Measurements from ENCODE around the gene TNFSF13. TPM values are rescaled to one million over a fixed set of nuclear protein-coding genes. Genes with fewer than 3 reads are reported as not detected.
A peak's percentile ranks its signal among the peaks of the same experiment; 100 is the strongest.

Gene TNFSF13
- total RNA-seq, 1 experiment from 2014 or later = 19.7 TPM

DNA sequence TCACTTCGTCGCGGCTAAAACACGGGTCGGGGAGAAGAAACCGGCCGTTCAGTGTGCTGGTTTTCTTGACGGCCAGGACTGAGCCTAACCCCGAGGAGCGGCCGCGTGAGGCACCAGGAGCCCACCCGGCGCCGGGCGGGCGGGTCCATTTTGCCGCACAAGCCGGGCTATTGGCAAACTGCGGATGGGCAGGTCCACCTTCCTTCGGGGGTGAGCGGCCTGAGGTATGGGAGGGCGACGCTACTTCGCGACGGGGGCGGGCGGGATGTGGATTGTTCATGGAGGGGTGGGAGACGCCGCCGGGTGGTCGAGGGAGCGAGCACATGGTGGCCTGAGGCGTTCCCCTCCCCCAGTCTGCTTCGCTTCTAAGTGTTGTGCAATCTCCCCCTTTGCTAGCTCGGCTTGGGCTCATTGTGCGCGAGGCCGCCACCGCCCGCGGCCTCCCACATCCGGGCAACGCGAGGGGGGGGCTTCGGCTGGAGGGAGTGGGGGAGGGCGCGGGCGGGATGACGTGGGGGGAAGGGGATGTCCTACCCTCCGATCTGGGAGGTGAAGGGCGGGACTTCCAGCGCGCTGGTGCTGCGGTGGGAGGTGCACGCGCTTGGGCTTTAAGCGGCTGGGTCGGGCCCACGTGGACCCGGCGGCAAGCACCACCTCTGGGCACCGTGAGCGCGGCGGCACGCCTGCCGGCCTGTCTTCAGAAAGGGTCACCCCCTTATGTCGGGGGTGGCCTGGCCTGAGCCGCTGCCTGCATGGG is 15.0 kb downstream of the TNFSF13 start:
- Mint-ChIP-seq H3K4me1 (ENCODE audit: low read depth, unreplicated experiment) (peaks cover 9% of the 10 kb centered on the region), H3K27me3 (ENCODE audit: unreplicated experiment) (no peaks in the 10 kb centered on the region), H3K4me3 (ENCODE audit: low read depth, unreplicated experiment) (peak overlapping the region; percentile 94), H3K36me3 (ENCODE audit: insufficient read depth, unreplicated experiment) (peaks cover 88% of the 10 kb centered on the region), H3K9me3 (ENCODE audit: low read depth, unreplicated experiment) (no peaks in the 10 kb centered on the region), H3K27ac (ENCODE audit: unreplicated experiment) (peak overlapping the region; percentile 99)
- TF ChIP-seq CTCF (IDR thresholded peaks at IDR 0.05; ENCODE audit: unreplicated experiment) = no peak
- BruUV-seq (replicated peaks) = no TSS peak
- peak; percentile 79 for DNase-seq
- intact Hi-C loops (cut with micrococcal nuclease; ENCODE audit: unreplicated experiment) = no loop called here
- CTCF ChIA-PET = interaction anchor here (0.6 to 1.5 kb wide), 2 partner anchors 13 to 51 kb away, joined by 3 to 4 read pairs; no protein-coding TSS in a partner anchor

GRCh38 chr17:7574176-7574953 is 15.8 kb downstream of the TNFSF13 start:
- DNase-seq = no peak
- BruUV-seq (replicated peaks) = TSS peak; percentile 16
- Mint-ChIP-seq H3K4me3 (ENCODE audit: low read depth, unreplicated experiment) (peak overlapping the region; percentile 94), H3K27me3 (ENCODE audit: unreplicated experiment) (no peaks in the 10 kb centered on the region), H3K9me3 (ENCODE audit: low read depth, unreplicated experiment) (no peaks in the 10 kb centered on the region), H3K36me3 (ENCODE audit: insufficient read depth, unreplicated experiment) (peaks cover 88% of the 10 kb centered on the region), H3K4me1 (ENCODE audit: low read depth, unreplicated experiment) (peaks cover 17% of the 10 kb centered on the region), H3K27ac (ENCODE audit: unreplicated experiment) (no peak overlapping the region)
- CTCF ChIA-PET = interaction anchor here (0.6 to 1.5 kb wide), 2 partner anchors 14 to 52 kb away, joined by 3 to 4 read pairs; no protein-coding TSS in a partner anchor
- intact Hi-C loops (cut with micrococcal nuclease; ENCODE audit: unreplicated experiment) = no loop called here
- TF ChIP-seq CTCF (IDR thresholded peaks at IDR 0.05; ENCODE audit: unreplicated experiment) = no peak

- no peak overlapping the region for H3K27ac Mint-ChIP-seq (ENCODE audit: unreplicated experiment)
- peaks cover 93% of the 10 kb centered on the region for H3K36me3 Mint-ChIP-seq (ENCODE audit: insufficient read depth, unreplicated experiment)
- no peak for DNase-seq
- CTCF ChIA-PET = no interaction called here
- H3K4me1 Mint-ChIP-seq (ENCODE audit: low read depth, unreplicated experiment) = peaks cover 27% of the 10 kb centered on the region
- peak overlapping the region; percentile 94 for H3K4me3 Mint-ChIP-seq (ENCODE audit: low read depth, unreplicated experiment)
- H3K9me3 Mint-ChIP-seq (ENCODE audit: low read depth, unreplicated experiment) = no peaks in the 10 kb centered on the region
- no peaks in the 10 kb centered on the region for H3K27me3 Mint-ChIP-seq (ENCODE audit: unreplicated experiment)
- TF ChIP-seq CTCF (IDR thresholded peaks at IDR 0.05; ENCODE audit: unreplicated experiment) = no peak
- no TSS peak for BruUV-seq (replicated peaks)
- intact Hi-C loops (cut with micrococcal nuclease; ENCODE audit: unreplicated experiment) = no loop called here
Observed at GRCh38 chr17:7575481-7575883, 16.9 kb downstream of the TNFSF13 start.

GRCh38 chr17:7575959-7576358 is 17.4 kb downstream of the TNFSF13 start:
- CTCF ChIA-PET = no interaction called here

More at GRCh38 chr17:7575959-7576358, 17.4 kb downstream of the TNFSF13 start:
- no peak overlapping the region for H3K27ac Mint-ChIP-seq (ENCODE audit: unreplicated experiment)
- H3K9me3 Mint-ChIP-seq (ENCODE audit: low read depth, unreplicated experiment) = no peaks in the 10 kb centered on the region
- intact Hi-C loops (cut with micrococcal nuclease; ENCODE audit: unreplicated experiment) = no loop called here
- no peaks in the 10 kb centered on the region for H3K27me3 Mint-ChIP-seq (ENCODE audit: unreplicated experiment)
- no TSS peak for BruUV-seq (replicated peaks)
- peaks cover 96% of the 10 kb centered on the region for H3K36me3 Mint-ChIP-seq (ENCODE audit: insufficient read depth, unreplicated experiment)
- H3K4me1 Mint-ChIP-seq (ENCODE audit: low read depth, unreplicated experiment) = peaks cover 32% of the 10 kb centered on the region
- H3K4me3 Mint-ChIP-seq (ENCODE audit: low read depth, unreplicated experiment) = no peak overlapping the region
- DNase-seq = no peak
- no peak for TF ChIP-seq CTCF (IDR thresholded peaks at IDR 0.05; ENCODE audit: unreplicated experiment)
